OCI-LY7 (cell line): ENCODE measurements around the gene AMY2B. TPM values are rescaled to one million over a fixed set of nuclear protein-coding genes. Genes with fewer than 3 reads are reported as not detected.
"Not testable (repeated sequence)": the region's sequence is repeated elsewhere in the genome, so short reads cannot be mapped to it uniquely, and the experiment has no call there.

Source experiments
- BruUV-seq: library from RNA; stranded (reverse); fragments of 400-500 nt; replicated peaks from 2 replicates; lab custom pipeline; 2021; lab: Mats Ljungman, UMichigan
- CTCF ChIA-PET: fragments of 300-600 bp; sonication (Branson Sonifier 250); formaldehyde crosslinking; loops from one replicate; lab custom pipeline; 2022; ENCODE audit warnings: antibody characterized with exemption; ENCODE audit not compliant: unreplicated experiment; lab: Charles Lee
- POLR2A ChIA-PET: fragments of 300-600 bp; sonication (Branson Sonifier 250); formaldehyde crosslinking; loops from one replicate; lab custom pipeline; 2022; ENCODE audit warnings: antibody characterized with exemption; lab: Charles Lee
- DNase-seq: peaks from one replicate; pipeline ENCODE4 v3.0.0-alpha.2; 2015; ENCODE audit warnings: low spot score
- H2AFZ ChIP-seq: fragments of 200-600 bp; sonication (generic), shearing (Covaris generic); 2 replicates; pipeline ENCODE4 v1.6.1; 2014; ENCODE audit warnings: mild to moderate bottlenecking, antibody characterized with exemption, low read length, moderate library complexity
- H3K27ac ChIP-seq: fragments of 200-600 bp; sonication (generic); 2 replicates; pipeline ENCODE4 v1.5.1; 2014; ENCODE audit warnings: mixed run types, low read depth, mild to moderate bottlenecking, moderate library complexity, low read length, inconsistent platforms; ENCODE audit not compliant: poor library complexity, severe bottlenecking
- H3K36me3 ChIP-seq: fragments of 200-600 bp; sonication (generic); 2 replicates; pipeline ENCODE4 v1.6.1; 2014; ENCODE audit warnings: mild to moderate bottlenecking, antibody characterized with exemption, low read length, moderate library complexity, mixed read lengths; ENCODE audit not compliant: insufficient read depth
- H3K4me1 ChIP-seq: fragments of 200-600 bp; sonication (generic); 2 replicates; pipeline ENCODE4 v1.5.1; 2014; ENCODE audit warnings: mild to moderate bottlenecking, low read length; ENCODE audit not compliant: insufficient read depth, poor library complexity, severe bottlenecking
- H3K4me2 ChIP-seq: fragments of 200-600 bp; sonication (generic); 2 replicates; pipeline ENCODE4 v1.6.1; 2014; ENCODE audit warnings: mild to moderate bottlenecking, low read length
- H3K4me3 ChIP-seq: fragments of 200-600 bp; sonication (generic); 2 replicates; pipeline ENCODE4 v1.5.1; 2014; ENCODE audit warnings: mild to moderate bottlenecking, low read depth, low read length; ENCODE audit not compliant: poor library complexity, severe bottlenecking
- H3K79me2 ChIP-seq: fragments of 200-600 bp; sonication (generic); 2 replicates; pipeline ENCODE4 v1.6.1; 2016; ENCODE audit warnings: low read depth, mild to moderate bottlenecking, low read length, moderate library complexity, mixed read lengths; ENCODE audit not compliant: insufficient read depth
- H3K9me2 ChIP-seq: fragments of 200-600 bp; sonication (generic); 2 replicates; pipeline ENCODE4 v1.6.1; 2016; ENCODE audit warnings: mild to moderate bottlenecking, low read length, mixed read lengths; ENCODE audit not compliant: insufficient read depth
- H3K9me3 ChIP-seq: fragments of 200-600 bp; sonication (generic); 2 replicates; pipeline ENCODE4 v1.6.1; 2014; ENCODE audit warnings: mild to moderate bottlenecking, mixed run types, low read length, mixed read lengths
- H4K20me1 ChIP-seq: fragments of 200-600 bp; sonication (generic); 2 replicates; pipeline ENCODE4 v1.6.1; 2014; ENCODE audit warnings: mild to moderate bottlenecking, antibody characterized with exemption, low read length, moderate library complexity, mixed read lengths; ENCODE audit not compliant: insufficient read depth
- EZH2phosphoT487 ChIP-seq: fragments of 200-600 bp; sonication (generic); IDR thresholded peaks from 2 replicates; pipeline ENCODE4 v1.6.1; 2018; ENCODE audit warnings: low read depth, borderline replicate concordance, mild to moderate bottlenecking, mixed run types, antibody characterized with exemption, low read length, moderate library complexity, mixed read lengths
- intact Hi-C: fragments of 100-400 bp; cut with micrococcal nuclease; formaldehyde crosslinking; loops from one replicate; pipeline ENCODE4 v1.10.0; 2022; ENCODE audit not compliant: unreplicated experiment
- total RNA-seq, 2 experiments: library from RNA; depleted of rRNA in 1 of 2; stranded (reverse); fragments of >200 nt in 1 of 2; shearing (Covaris generic) in 1 of 2; gene quantifications; 2 replicates each; pipeline ENCODE4 v1.2.3, GENCODE V29; 2014 to 2022
- TF ChIP-seq, protein P1 (sequence below): fragments of 200-600 bp; sonication (generic); conservative IDR thresholded peaks from 2 replicates; pipeline ENCODE4 v1.5.1; 2014; ENCODE audit warnings: mild to moderate bottlenecking, antibody characterized with exemption, low read length, moderate library complexity, mixed read lengths

AMY2B gene
- total RNA-seq, 2 experiments from 2014 or later, result 5.7 TPM

DNA sequence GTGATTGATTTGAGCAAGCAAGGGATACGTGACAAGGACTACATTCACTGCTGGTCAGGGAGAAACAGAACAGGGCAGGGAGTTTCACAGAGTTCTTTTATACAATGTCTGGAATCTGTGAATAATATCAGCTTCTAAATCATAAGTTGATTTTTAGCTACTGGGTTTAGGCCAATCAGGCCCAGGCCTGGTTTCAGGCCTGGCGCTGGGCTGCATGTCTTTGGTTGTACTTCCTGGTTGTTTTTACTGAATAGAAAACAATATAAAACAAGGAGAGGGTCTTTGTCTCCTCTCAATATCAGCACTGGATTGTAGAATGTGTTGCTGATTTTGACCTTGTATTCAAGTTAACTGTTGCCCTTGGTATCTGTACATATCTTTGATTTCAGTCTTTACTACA lies 45.0 kb downstream of the AMY2B start:
- Histone ChIP-seq H3K36me3 (no peaks in the 10 kb centered on the region), H3K4me2 (no peak overlapping the region), H3K27ac (no peak overlapping the region), H3K9me3 (no peaks in the 10 kb centered on the region), H2AFZ (no peak overlapping the region), H3K9me2 (no peaks in the 10 kb centered on the region), H3K4me3 (no peak overlapping the region), H4K20me1 (no peaks in the 10 kb centered on the region), H3K4me1 (no peaks in the 10 kb centered on the region), H3K79me2 (no peaks in the 10 kb centered on the region)
- TF ChIP-seq EZH2phosphoT487, result no peak
- TF ChIP-seq, protein P1, sequence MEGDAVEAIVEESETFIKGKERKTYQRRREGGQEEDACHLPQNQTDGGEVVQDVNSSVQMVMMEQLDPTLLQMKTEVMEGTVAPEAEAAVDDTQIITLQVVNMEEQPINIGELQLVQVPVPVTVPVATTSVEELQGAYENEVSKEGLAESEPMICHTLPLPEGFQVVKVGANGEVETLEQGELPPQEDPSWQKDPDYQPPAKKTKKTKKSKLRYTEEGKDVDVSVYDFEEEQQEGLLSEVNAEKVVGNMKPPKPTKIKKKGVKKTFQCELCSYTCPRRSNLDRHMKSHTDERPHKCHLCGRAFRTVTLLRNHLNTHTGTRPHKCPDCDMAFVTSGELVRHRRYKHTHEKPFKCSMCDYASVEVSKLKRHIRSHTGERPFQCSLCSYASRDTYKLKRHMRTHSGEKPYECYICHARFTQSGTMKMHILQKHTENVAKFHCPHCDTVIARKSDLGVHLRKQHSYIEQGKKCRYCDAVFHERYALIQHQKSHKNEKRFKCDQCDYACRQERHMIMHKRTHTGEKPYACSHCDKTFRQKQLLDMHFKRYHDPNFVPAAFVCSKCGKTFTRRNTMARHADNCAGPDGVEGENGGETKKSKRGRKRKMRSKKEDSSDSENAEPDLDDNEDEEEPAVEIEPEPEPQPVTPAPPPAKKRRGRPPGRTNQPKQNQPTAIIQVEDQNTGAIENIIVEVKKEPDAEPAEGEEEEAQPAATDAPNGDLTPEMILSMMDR, result no peak
- POLR2A ChIA-PET, result interaction anchor here (0.9 kb wide), 1 partner anchor 30 kb away, joined by 3 read pairs; no protein-coding TSS in a partner anchor
- CTCF ChIA-PET, result no interaction called here
- no TSS peak for BruUV-seq
- intact Hi-C loops, result no loop called here
- DNase-seq, result no peak

DNA sequence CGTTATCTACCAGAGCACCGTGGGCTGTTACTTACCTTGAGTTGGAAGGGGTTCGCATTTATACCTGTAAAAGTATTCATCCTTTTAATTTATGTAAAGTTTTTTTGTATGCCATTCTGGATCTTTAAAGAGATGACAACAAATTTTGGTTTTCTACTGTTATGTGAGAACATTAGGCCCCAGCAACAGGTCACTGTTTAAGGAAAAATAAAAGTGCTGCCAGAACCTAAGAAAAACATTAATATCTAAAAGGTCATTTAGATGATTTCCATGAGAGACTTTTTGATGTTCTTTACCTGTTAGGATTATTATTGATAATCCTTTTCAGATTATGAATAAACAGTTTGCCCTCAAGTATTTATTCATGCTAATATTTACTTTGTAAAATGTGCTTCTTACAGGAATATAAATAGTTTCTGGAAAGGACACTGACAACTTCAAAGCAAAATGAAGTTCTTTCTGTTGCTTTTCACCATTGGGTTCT lies 45.6 kb downstream of the AMY2B start, which contains the start of gene AMY2A:
AMY2A (plus strand) TSS at position 434 of the 484 bp plus-strand sequence; CDS start at position 448, 14 bp downstream.
- H3K27ac ChIP-seq, H3K9me3 ChIP-seq, BruUV-seq, H3K79me2 ChIP-seq, DNase-seq, H3K4me3 ChIP-seq, H3K4me2 ChIP-seq, H3K4me1 ChIP-seq, POLR2A ChIA-PET, H3K36me3 ChIP-seq, intact Hi-C loops, H4K20me1 ChIP-seq, H3K9me2 ChIP-seq, CTCF ChIA-PET, H2AFZ ChIP-seq: not testable (repeated sequence)

DNA sequence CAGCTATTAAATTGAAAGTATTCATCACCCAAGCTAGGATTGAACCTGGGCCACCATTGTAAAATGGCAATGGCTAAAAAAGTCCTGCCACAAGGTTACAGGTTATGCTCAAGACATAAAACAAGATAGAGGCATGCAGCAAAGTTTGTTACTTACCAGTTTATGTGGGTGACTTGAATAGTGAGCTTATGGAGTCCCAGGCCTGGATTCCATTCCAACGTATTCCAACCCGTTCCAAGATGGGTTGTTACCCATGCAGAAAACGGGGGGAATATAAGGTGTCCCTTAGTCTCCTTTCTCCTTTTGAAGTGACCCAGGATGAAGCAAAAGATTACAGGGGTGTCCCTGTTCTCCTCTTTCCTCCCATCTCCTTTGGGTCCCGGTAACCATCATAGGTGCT lies 56.0 kb downstream of the AMY2B start:
- DNase-seq, H3K4me1 ChIP-seq, POLR2A ChIA-PET, H3K4me3 ChIP-seq, H3K4me2 ChIP-seq, BruUV-seq, H4K20me1 ChIP-seq, H3K9me2 ChIP-seq, H3K9me3 ChIP-seq, CTCF ChIA-PET, H2AFZ ChIP-seq, intact Hi-C loops, H3K27ac ChIP-seq, H3K36me3 ChIP-seq, H3K79me2 ChIP-seq: not testable (repeated sequence)

Other genes starting within 250 kb of the AMY2B start
- gene RNPC3, start 45.9 kb upstream of the AMY2B start, total RNA-seq (2014; rRNA removed; shearing (Covaris generic)), result 20.1 and 22.6 TPM in 2 replicates
- gene RNPC3, start 45.9 kb upstream of the AMY2B start, total RNA-seq (2022), result 33.6 and 43.7 TPM in 2 replicates
- not detected in 2 replicates for gene AMY2A, start 45.8 kb downstream of the AMY2B start, total RNA-seq (2014; rRNA removed; shearing (Covaris generic))
- not detected in 2 replicates for gene AMY2A, start 45.8 kb downstream of the AMY2B start, total RNA-seq (2022)
- gene AMY1A, start 84.2 kb downstream of the AMY2B start, total RNA-seq (2014; rRNA removed; shearing (Covaris generic)), result not detected in 2 replicates
- gene AMY1A, start 84.2 kb downstream of the AMY2B start, total RNA-seq (2022), result not detected in 2 replicates
- gene AMY1B, start 124.6 kb downstream of the AMY2B start, total RNA-seq (2014; rRNA removed; shearing (Covaris generic)), result not detected in 2 replicates
- not detected in 2 replicates for gene AMY1B, start 124.6 kb downstream of the AMY2B start, total RNA-seq (2022)
- gene AMY1C, start 178.3 kb downstream of the AMY2B start, total RNA-seq (2014; rRNA removed; shearing (Covaris generic)), result not detected in 2 replicates
- not detected in 2 replicates for gene AMY1C, start 178.3 kb downstream of the AMY2B start, total RNA-seq (2022)